Superior temporal gyrus (tissue), 1 donor: ENCODE measurements around the gene GSTM2.
"Not testable (repeated sequence)": the region's sequence is repeated elsewhere in the genome, so short reads cannot be mapped to it uniquely, and the experiment has no call there.

Experiments
- DNase-seq: peaks from one replicate; pipeline ENCODE4 v3.0.0-alpha.2; 2016; ENCODE audit errors: extremely low spot score

Gene GSTM2

DNA sequence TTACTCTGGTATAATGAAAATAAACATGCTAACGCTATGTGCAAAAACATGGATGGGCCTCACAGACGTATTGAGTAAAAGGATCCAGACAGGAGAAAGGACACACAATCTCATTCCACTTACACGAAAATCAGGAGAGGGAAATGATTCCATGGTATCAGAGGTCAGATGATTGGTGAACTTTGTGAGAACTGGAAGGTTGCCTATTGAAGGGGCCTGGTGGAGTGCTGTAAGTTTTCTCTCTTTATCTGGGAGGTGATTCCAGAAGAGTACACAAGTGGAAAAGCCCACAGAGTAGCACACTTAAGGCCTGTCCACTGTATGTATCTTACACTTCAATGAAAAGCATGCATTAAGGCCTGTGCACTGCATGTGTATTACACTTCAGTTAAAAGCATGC is 9.6 kb downstream of the GSTM2 start:
- DNase-seq = peak; percentile 3

DNA sequence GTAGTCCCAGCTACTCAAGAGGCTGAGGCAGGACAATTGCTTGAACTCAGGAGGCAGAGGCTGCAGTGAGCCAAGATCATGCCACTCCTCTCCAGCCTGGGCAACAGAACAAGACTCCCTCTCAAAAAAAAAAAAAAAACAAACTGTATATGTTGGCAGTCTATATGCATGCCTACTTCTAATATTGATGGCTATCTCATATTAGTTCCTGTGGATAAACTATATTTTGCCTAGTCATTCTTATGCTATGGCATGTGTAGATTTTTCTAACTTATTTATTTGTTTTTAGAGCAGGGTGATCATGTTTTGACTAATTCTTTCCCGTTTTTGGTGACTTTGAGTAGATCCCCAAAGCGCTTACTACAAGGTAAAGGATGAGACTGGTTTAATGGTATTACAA is 10.8 kb downstream of the GSTM2 start:
- DNase-seq = not testable (repeated sequence)

- not testable (repeated sequence) for DNase-seq
Measured at GRCh38 chr1:109684777-109685176, 16.9 kb downstream of the GSTM2 start.

- DNase-seq = not testable (repeated sequence)
Measured at GRCh38 chr1:109685399-109685798, 17.5 kb downstream of the GSTM2 start.

DNA sequence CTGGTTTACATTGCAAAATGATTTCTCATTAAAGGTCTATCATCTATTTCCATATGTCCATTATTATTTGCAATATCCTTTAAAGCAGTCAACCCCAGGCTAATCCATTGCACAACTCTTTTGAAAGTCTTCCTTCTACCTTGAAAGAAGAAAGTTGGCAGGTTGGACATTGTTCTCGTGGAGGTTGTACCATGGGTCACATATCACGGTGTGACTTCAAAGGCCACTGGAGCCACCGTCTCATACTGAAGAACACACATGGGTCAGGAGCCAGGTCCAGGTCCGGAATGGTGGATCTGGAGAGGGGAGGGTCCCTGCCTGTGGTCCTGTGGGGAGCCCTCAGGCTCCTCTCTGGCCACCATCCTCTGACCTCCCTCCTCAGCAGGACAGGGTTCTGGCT is 18.0 kb downstream of the GSTM2 start:
- DNase-seq = not testable (repeated sequence)

- DNase-seq = not testable (repeated sequence)
Measured at GRCh38 chr1:109687109-109687508, 19.3 kb downstream of the GSTM2 start.

DNA sequence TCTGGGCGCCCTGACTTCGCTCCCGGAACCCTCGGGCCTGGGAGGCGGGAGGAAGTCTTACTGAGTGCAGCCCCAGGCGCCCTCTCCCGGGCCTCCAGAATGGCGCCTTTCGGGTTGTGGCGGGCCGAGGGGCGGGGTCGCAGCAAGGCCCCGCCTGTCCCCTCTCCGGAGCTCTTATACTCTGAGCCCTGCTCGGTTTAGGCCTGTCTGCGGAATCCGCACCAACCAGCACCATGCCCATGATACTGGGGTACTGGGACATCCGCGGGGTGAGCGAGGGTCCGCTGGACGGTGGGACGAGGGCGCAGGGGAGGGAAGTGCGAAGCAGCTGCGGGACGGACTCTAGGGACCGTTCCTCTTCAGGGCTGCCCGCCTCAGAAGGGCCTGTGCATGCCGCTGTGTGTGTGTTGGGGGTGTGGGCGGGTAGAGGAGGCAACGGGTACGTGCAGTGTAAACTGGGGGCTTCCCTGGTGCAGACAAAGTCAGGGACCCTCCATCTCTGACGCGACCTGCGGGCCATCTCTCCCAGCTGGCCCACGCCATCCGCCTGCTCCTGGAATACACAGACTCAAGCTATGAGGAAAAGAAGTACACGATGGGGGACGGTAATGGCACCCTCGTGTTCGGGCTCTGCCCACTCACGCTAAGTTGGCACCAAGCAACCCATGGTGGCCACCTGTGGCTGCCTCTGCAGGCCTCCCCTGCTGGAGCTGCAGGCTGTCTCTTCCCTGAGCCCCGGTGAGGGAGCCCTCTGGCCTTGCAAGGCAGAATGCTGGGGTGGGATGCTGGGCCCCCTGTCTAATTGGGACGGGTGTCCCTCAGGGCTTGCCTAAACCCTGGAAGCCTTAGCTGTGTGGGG is 20.0 kb downstream of the GSTM2 start, which contains the start of gene GSTM1:
TSS of gene GSTM1 (plus strand) at position 177 of the 859 bp plus-strand sequence. CDS start at position 234, 57 bp downstream.
- no peak for DNase-seq

GRCh38 chr1:109689844-109690405 is 22.1 kb downstream of the GSTM2 start:
- no peak for DNase-seq

GRCh38 chr1:109691759-109692158 is 23.9 kb downstream of the GSTM2 start:
- no peak for DNase-seq

GRCh38 chr1:109694400-109694799 is 26.5 kb downstream of the GSTM2 start:
- DNase-seq = not testable (repeated sequence)

DNA sequence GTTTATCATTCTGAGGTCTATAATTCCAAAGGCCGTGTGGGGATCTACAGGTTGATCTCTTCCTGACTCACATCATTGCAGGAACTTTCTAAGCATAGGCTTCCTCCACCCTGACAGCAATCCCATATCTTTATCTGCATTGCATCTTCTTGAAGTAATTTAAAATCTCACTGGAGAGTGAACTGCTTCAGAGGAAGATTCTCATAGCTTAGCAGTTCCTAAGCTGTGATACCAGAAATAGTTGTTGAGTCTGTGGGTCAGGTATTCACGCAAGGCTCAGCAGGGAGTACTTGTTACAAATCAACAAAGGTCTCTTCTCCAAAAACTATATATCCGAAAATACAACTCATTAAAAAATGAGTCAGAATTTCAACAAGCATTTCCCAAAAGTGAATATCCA is 27.3 kb downstream of the GSTM2 start:
- DNase-seq = not testable (repeated sequence)

- no peak for DNase-seq
Measured at GRCh38 chr1:109697066-109697465, 29.2 kb downstream of the GSTM2 start.

DNA sequence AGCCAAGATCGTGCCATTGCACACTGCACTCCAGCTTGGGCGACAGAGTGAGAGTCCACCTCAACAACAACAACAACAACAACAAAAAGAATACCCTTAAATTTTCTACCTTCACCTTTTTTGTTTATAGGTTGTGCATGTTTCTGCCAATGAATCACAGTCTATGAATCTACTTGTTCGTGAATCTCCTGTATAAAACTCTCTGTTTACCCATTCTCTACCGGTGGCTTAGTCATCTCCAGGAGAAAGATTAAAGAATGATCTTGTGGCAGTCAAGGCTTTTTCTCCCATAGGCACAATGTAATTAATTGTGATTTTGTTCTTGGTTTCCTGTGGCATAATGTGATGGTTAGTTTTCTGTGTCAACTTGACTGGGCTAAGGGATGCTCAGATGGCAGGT is 30.0 kb downstream of the GSTM2 start:
- not testable (repeated sequence) for DNase-seq

- not testable (repeated sequence) for DNase-seq
Measured at GRCh38 chr1:109702940-109703339, 35.1 kb downstream of the GSTM2 start.

DNA sequence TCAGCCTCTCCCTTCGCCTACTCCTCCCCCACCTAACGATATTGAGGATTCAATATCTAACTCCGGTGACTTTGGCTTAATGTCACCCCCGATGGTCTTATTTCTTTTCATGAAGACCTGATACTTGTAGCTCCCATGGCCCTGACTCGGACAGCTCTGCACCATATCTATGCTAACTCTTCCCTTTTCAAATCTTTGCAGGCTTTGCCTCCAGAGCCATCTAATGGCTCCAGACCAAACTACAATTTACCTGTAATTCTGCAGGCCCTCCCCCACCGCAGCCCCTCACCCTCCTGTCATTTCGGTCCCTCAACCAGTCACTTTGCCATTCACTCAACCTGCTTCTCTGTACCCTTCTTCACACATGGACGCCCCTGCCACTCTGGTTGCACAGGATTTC is 36.3 kb downstream of the GSTM2 start:
- peak; percentile 1 for DNase-seq

DNA sequence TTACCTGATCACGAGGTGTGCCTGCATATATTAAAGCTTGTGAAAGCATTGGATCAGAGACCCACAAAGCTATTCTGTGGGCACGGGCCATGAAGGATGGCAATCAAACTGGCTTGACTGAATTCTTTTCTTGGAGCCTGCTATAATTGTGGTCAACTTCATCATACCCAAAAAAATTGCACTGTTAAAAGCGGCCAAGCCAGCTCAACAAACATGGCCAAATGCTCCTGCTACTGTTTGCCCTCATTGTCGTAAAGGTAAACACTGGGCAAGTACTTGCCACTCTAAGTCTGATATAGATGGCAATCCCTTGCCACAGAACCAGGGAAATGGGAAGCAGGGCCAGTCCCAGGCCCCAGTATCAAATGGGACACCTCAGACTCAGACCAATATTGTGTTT is 37.6 kb downstream of the GSTM2 start:
- DNase-seq = peak; percentile 1

GRCh38 chr1:109708949-109709348 is 41.1 kb downstream of the GSTM2 start:
- DNase-seq = not testable (repeated sequence)

GRCh38 chr1:109709822-109710221 is 42.0 kb downstream of the GSTM2 start:
- not testable (repeated sequence) for DNase-seq

DNA sequence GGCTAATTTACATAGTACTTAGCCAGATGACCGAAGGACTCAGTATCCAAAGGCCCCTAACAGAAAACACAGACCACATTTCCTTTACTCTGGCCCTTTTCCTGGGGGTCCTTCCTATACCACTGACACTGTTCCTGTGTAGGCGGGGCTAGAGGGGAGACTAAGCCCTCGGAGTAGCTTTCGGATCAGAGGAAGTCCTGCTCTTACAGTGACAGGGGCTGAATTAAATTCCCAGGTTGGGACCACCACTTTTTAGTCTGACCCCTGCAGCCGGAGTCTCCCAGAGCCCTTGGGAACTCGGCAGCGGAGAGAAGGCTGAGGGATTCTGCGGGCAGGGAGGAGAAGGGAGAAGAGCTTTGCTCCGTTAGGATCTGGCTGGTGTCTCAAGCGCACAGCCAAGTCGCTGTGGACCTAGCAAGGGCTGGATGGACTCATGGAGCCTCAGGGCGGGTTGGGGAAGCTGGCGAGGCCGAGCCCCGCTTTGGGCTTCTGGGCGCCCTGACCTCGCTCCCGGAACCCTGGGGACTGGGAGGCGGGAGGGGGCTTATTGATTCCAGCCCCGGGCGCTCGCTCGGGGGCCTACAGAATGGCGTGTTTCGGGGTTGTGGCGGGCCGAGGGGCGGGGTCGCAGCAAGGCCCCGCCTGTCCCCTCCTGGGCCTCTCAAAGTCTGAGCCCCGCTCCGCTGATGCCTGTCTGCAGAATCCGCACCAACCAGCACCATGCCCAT is 43.9 kb downstream of the GSTM2 start, which contains the start of gene GSTM5:
TSS of gene GSTM5 (plus strand) at position 659 of the 728 bp plus-strand sequence. CDS start at position 721, 62 bp downstream.
- peak; percentile 1 for DNase-seq

- DNase-seq = no peak
Measured at GRCh38 chr1:109712321-109712864, 44.5 kb downstream of the GSTM2 start.

- DNase-seq = no peak
Measured at GRCh38 chr1:109713636-109714035, 45.8 kb downstream of the GSTM2 start.
